Activated naive CD8-positive, alpha-beta T cell treated with anti-CD3 and anti-CD28 coated beads for 36 hours (primary cell): Measurements from ENCODE around the gene TMEM100. TPM values are rescaled to one million over a fixed set of nuclear protein-coding genes. Genes with fewer than 3 reads are reported as not detected.

ENCODE experiments used
- DNase-seq: peaks from one replicate; pipeline ENCODE4 v3.0.0; 2021
- H3K27ac Mint-ChIP-seq: one replicate; pipeline ENCODE4 v1.8.0; 2022; ENCODE audit warnings: mild to moderate bottlenecking, moderate library complexity, mixed read lengths
- H3K27me3 Mint-ChIP-seq: one replicate; pipeline ENCODE4 v1.8.0; 2022; ENCODE audit warnings: mild to moderate bottlenecking, mixed read lengths
- H3K36me3 Mint-ChIP-seq: one replicate; pipeline ENCODE4 v1.8.0; 2021; ENCODE audit warnings: mild to moderate bottlenecking, mixed read lengths
- H3K4me1 Mint-ChIP-seq: one replicate; pipeline ENCODE4 v1.8.0; 2021; ENCODE audit warnings: mixed read lengths
- H3K4me3 Mint-ChIP-seq: one replicate; pipeline ENCODE4 v1.8.0; 2022; ENCODE audit warnings: mild to moderate bottlenecking, moderate library complexity, mixed read lengths
- H3K9me3 Mint-ChIP-seq: one replicate; pipeline ENCODE4 v1.8.0; 2022; ENCODE audit warnings: mixed read lengths
- total RNA-seq, 2 experiments: library from RNA; stranded (reverse); gene quantifications; one replicate each; pipeline ENCODE4 v1.2.3, GENCODE V29; 2021

TMEM100 gene
- total RNA-seq, 2 experiments from 2014 or later: not detected

DNA sequence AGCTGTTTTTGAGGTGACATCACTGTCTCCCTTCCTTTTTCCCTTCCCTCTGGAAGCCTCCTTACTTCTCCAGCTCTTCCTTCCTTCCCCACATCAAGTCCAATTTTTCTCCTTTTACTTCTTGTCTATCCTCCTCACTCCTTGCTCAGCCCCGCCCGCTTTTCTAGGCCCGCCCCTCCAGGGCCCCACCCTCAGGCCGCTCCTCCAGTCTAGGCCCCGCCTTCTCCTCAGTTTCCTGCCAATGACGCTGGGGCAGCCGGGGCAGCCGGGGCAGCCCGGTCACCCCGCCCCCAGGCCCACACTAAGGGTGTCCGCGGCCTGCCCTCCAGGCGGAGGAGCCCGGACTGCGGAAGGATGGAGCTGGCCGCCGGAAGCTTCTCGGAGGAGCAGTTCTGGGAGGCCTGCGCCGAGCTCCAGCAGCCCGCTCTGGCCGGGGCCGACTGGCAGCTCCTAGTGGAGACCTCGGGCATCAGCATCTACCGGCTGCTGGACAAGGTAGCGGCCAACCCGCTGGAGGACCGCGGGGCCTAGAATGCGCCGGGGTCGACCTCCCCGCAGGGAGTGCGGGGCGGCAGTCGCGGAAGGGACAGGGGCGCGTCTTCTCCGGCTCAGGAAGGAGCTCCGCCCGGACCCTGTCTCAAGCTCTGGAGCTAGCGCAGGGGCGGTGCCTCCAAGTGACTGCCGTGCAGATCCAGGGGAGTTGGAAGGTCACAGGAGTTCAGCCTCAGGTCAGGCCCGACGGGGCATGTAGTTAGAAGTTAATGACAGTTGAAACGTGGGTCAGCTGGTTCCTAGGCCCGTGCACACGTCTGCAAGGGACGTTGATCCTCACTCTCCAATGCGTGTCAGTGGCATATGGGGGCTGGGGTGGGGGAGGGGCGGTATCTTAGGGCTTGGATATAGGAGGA, 28.3 kb upstream of the TMEM100 start, which contains the start of gene PCTP:
PCTP (plus strand) TSS at position 302 of the 908 bp plus-strand sequence; CDS start at position 355, 53 bp downstream.
- H3K36me3 Mint-ChIP-seq: no peaks in the 10 kb centered on the region
- H3K4me1 Mint-ChIP-seq: peaks cover 18% of the 10 kb centered on the region

GRCh38 chr17:55749985-55750384, 27.3 kb upstream of the TMEM100 start:
- H3K27me3 Mint-ChIP-seq: peaks cover 34% of the 10 kb centered on the region
- H3K4me1 Mint-ChIP-seq: peaks cover 18% of the 10 kb centered on the region
- no peak overlapping the region for H3K4me3 Mint-ChIP-seq
- no peak for DNase-seq
- no peaks in the 10 kb centered on the region for H3K36me3 Mint-ChIP-seq
- no peak overlapping the region for H3K27ac Mint-ChIP-seq
- H3K9me3 Mint-ChIP-seq: no peaks in the 10 kb centered on the region

More for the DNA sequence above, 28.3 kb upstream of the TMEM100 start, which contains the start of gene PCTP:
- Mint-ChIP-seq H3K27ac (peak within 1 kb of the TSS; percentile 31), H3K4me3 (peak within 1 kb of the TSS; percentile 79), H3K9me3 (no peaks in the 10 kb centered on the region), H3K27me3 (peaks cover 25% of the 10 kb centered on the region)
- peak; percentile 88 for DNase-seq

DNA sequence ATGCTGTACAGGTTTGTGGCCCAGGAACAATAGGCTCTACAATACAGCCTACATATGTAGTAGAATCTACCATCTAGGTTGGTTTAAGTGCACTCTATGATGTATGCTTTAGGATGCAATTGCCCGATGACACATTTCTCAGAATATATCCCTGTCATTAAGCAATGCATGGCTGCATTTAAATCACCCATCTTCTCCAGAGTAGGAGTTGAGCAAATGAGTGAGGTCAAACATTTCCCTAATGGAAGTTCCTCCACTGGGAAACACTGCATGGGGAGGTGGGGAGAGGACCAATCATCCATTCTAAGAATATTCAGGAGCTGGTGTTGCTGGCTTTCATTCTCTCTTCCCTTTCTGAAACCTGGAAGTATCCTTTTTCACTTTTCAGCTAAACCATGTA, 26.2 kb upstream of the TMEM100 start:
- H3K27ac Mint-ChIP-seq: no peak overlapping the region
- no peak for DNase-seq
- H3K4me3 Mint-ChIP-seq: no peak overlapping the region
- peaks cover 34% of the 10 kb centered on the region for H3K27me3 Mint-ChIP-seq
- peaks cover 18% of the 10 kb centered on the region for H3K4me1 Mint-ChIP-seq
- no peaks in the 10 kb centered on the region for H3K36me3 Mint-ChIP-seq
- no peaks in the 10 kb centered on the region for H3K9me3 Mint-ChIP-seq

GRCh38 chr17:55747209-55747608, 24.5 kb upstream of the TMEM100 start:
- no peak for DNase-seq
- Mint-ChIP-seq H3K4me1 (peaks cover 14% of the 10 kb centered on the region), H3K4me3 (no peak overlapping the region), H3K27ac (no peak overlapping the region), H3K36me3 (no peaks in the 10 kb centered on the region), H3K9me3 (no peaks in the 10 kb centered on the region), H3K27me3 (peaks cover 34% of the 10 kb centered on the region)

- no peak overlapping the region for H3K4me3 Mint-ChIP-seq
- H3K27me3 Mint-ChIP-seq: peaks cover 34% of the 10 kb centered on the region
- no peaks in the 10 kb centered on the region for H3K36me3 Mint-ChIP-seq
- H3K27ac Mint-ChIP-seq: no peak overlapping the region
- no peaks in the 10 kb centered on the region for H3K9me3 Mint-ChIP-seq
- no peak for DNase-seq
- peaks cover 8% of the 10 kb centered on the region for H3K4me1 Mint-ChIP-seq
These were observed 23.8 kb upstream of the TMEM100 start for GRCh38 chr17:55746466-55746865.

GRCh38 chr17:55745258-55745657, 22.6 kb upstream of the TMEM100 start:
- Mint-ChIP-seq H3K4me3 (no peak overlapping the region), H3K4me1 (no peaks in the 10 kb centered on the region), H3K36me3 (no peaks in the 10 kb centered on the region), H3K27me3 (peaks cover 38% of the 10 kb centered on the region), H3K27ac (no peak overlapping the region), H3K9me3 (no peaks in the 10 kb centered on the region)
- DNase-seq: no peak

DNA sequence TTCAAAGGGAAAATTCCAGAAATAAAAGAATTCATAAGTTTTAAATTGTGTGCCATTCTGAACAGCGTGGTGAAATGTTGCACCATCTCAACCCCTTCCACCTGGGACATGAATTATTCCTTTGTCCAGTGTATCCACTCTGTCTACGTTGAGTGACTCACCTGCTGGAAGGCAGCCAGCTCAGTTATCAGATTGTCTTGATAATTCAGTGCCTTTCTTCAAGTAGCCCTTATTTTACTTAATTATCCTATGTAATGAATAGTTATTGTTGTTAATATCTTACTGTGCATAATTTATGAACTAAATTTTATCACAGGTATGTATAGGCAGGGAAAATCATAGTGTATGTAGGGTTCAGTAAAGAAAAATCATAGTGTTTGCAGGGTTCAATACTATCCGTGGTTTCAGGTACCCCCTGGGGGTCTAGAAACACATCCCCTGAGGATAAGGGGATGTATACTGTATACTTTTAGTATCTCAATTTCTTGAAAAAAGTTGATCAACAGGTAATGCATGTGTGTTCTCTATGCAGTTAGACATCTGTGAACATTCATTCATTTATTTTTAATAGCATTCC, 20.5 kb upstream of the TMEM100 start:
- DNase-seq: no peak
- Mint-ChIP-seq H3K36me3 (no peaks in the 10 kb centered on the region), H3K9me3 (no peaks in the 10 kb centered on the region), H3K4me3 (no peak overlapping the region), H3K27me3 (peaks cover 34% of the 10 kb centered on the region), H3K27ac (no peak overlapping the region), H3K4me1 (no peaks in the 10 kb centered on the region)

- no peak for DNase-seq
These were observed 19.8 kb upstream of the TMEM100 start for GRCh38 chr17:55742272-55743102.

GRCh38 chr17:55741356-55741700, 18.7 kb upstream of the TMEM100 start:
- DNase-seq: no peak
- Mint-ChIP-seq H3K4me1 (no peaks in the 10 kb centered on the region), H3K36me3 (no peaks in the 10 kb centered on the region), H3K27ac (no peak overlapping the region), H3K9me3 (no peaks in the 10 kb centered on the region), H3K27me3 (peaks cover 28% of the 10 kb centered on the region), H3K4me3 (no peak overlapping the region)

More at GRCh38 chr17:55742272-55743102, 19.8 kb upstream of the TMEM100 start:
- H3K27me3 Mint-ChIP-seq: peaks cover 33% of the 10 kb centered on the region
- H3K9me3 Mint-ChIP-seq: no peaks in the 10 kb centered on the region
- H3K4me3 Mint-ChIP-seq: no peak overlapping the region
- no peaks in the 10 kb centered on the region for H3K36me3 Mint-ChIP-seq
- H3K27ac Mint-ChIP-seq: no peak overlapping the region
- no peaks in the 10 kb centered on the region for H3K4me1 Mint-ChIP-seq

DNA sequence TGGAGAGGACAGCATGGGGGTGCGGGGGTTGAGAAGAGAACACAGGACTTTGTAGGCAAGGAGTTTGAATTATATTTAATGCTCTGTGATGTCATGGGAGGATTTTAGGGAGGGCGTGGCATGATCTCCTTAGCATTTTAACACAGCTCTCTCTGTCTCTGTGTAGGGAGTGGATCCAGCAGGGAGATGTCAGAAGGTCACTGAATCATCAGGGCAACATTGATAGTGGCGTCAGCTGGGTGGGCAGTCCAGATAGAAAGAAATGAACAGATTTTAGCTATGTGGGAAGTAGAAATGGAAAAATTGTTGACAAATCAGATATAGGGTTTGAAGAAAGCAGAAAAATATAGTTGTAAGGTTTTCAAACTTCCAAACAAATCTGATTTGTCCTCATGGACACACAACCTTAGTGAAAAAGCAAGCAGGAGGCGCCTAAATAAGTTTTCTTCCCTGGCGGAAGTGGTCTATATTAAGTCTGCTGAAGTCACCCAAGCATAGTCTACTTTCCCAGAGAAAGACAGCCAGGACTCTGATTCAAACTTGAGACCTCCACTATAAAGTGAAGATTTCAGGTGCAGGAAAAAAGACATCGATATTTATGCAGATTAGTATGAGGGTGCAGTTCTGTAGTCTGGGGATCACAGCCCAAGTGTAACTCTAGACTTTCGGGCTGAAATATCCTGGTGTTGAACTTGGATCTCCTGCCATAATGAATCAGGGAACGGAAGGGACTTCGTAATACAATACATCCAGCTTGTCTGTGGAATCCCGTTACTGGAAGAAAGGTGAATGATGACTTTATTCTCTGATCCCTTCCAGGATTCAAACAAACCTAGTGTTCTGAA, 18.1 kb upstream of the TMEM100 start:
- Mint-ChIP-seq H3K36me3 (no peaks in the 10 kb centered on the region), H3K27ac (no peak overlapping the region), H3K4me3 (no peak overlapping the region), H3K4me1 (peaks cover 2% of the 10 kb centered on the region), H3K9me3 (no peaks in the 10 kb centered on the region), H3K27me3 (peaks cover 25% of the 10 kb centered on the region)
- no peak for DNase-seq

DNA sequence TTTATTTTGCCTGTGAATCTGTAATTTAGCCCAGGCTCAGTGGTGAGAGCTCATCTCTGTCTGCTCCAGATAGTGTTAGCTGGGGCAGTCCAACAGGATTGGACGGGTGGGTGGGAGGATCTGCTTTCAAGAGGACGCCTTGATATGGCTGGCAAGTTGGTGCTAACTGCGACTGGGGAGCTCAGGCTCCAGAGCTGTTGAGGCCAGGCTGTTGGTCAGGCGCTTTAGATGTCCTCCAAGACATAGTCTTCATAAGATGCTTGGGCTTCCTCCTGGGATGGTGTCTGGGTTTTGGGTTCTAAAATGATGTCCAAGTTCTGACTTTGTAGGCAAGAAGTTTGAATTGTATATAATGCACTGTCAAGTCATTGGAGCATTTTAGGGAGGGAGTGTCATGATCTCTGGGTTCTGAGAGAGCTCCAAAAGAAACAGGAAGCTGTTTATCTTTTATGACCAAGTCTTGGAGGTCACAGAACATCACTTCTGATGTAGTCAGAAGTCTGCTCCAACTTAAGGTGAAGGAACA, 15.4 kb upstream of the TMEM100 start:
- no peaks in the 10 kb centered on the region for H3K36me3 Mint-ChIP-seq
- peaks cover 21% of the 10 kb centered on the region for H3K27me3 Mint-ChIP-seq
- no peak overlapping the region for H3K4me3 Mint-ChIP-seq
- no peaks in the 10 kb centered on the region for H3K9me3 Mint-ChIP-seq
- peaks cover 22% of the 10 kb centered on the region for H3K4me1 Mint-ChIP-seq
- no peak overlapping the region for H3K27ac Mint-ChIP-seq
- no peak for DNase-seq

- no peaks in the 10 kb centered on the region for H3K36me3 Mint-ChIP-seq
- H3K27ac Mint-ChIP-seq: peak overlapping the region; percentile 29
- no peaks in the 10 kb centered on the region for H3K9me3 Mint-ChIP-seq
- no peak overlapping the region for H3K4me3 Mint-ChIP-seq
- peaks cover 39% of the 10 kb centered on the region for H3K4me1 Mint-ChIP-seq
- DNase-seq: no peak
- peaks cover 40% of the 10 kb centered on the region for H3K27me3 Mint-ChIP-seq
These were observed 13.2 kb upstream of the TMEM100 start for GRCh38 chr17:55735731-55736405.

- no peaks in the 10 kb centered on the region for H3K9me3 Mint-ChIP-seq
- peak overlapping the region; percentile 85 for H3K27ac Mint-ChIP-seq
- no peaks in the 10 kb centered on the region for H3K36me3 Mint-ChIP-seq
- peak; percentile 11 for DNase-seq
- H3K27me3 Mint-ChIP-seq: peaks cover 43% of the 10 kb centered on the region
- H3K4me3 Mint-ChIP-seq: peak overlapping the region; percentile 50
- H3K4me1 Mint-ChIP-seq: peaks cover 39% of the 10 kb centered on the region
These were observed 11.6 kb upstream of the TMEM100 start for GRCh38 chr17:55734128-55734781.
